CD4-positive, alpha-beta T cell (primary cell): ENCODE data around the gene APOC3. TPM values are rescaled to one million over a fixed set of nuclear protein-coding genes. Genes with fewer than 3 reads are reported as not detected.

Experiments used
- ATAC-seq: fragments of 200-7000 bp; cut with Tn5 transposase; one replicate; pipeline ENCODE4 v1.10.0; 2022; ENCODE audit warnings: mild to moderate bottlenecking; ENCODE audit not compliant: poor library complexity
- CTCF ChIA-PET: fragments of 350-600 bp; sonication (Branson Sonifier 250); formaldehyde crosslinking; loops from one replicate; lab custom pipeline; 2021; ENCODE audit warnings: antibody characterized with exemption, inconsistent platforms; lab: Charles Lee
- POLR2A ChIA-PET: fragments of 350-600 bp; sonication (Branson Sonifier 250); formaldehyde crosslinking; loops from one replicate; lab custom pipeline; 2021; ENCODE audit warnings: antibody characterized with exemption, inconsistent platforms; lab: Charles Lee
- DNase-seq, 14 experiments: peaks; one replicate each; pipeline ENCODE4 v3.0.0-alpha.2; 2013 to 2020; ENCODE audit warnings: mixed read lengths in 2 of 14
- H3K27ac ChIP-seq, 2 donors: one replicate each; pipeline versions ENCODE4 v1.5.1 to v1.7.0; 2013; ENCODE audit warnings: low read length in 2 of 2, low read depth in 1 of 2, mild to moderate bottlenecking in 1 of 2
- H3K27me3 ChIP-seq, 2 experiments: 1 replicate in 1 of 2; 2 replicates in 1 of 2; pipeline versions ENCODE4 v1.6.1 to v1.7.0; 2013; ENCODE audit warnings: low read length in 2 of 2, control low read depth in 1 of 2, mild to moderate bottlenecking in 1 of 2, moderate library complexity in 1 of 2; ENCODE audit not compliant: insufficient read depth in 2 of 2, control insufficient read depth in 1 of 2
- H3K36me3 ChIP-seq: one replicate; pipeline ENCODE4 v1.6.1; 2013; ENCODE audit warnings: low read length, control low read depth; ENCODE audit not compliant: insufficient read depth
- H3K4me1 ChIP-seq: one replicate; pipeline ENCODE4 v1.6.1; 2013; ENCODE audit warnings: low read length, control low read depth; ENCODE audit not compliant: insufficient read depth
- H3K4me3 ChIP-seq: one replicate; pipeline ENCODE4 v1.5.1; 2013; ENCODE audit warnings: mild to moderate bottlenecking, low read length, moderate library complexity
- H3K9me3 ChIP-seq, 2 experiments: 1 replicate in 1 of 2; 2 replicates in 1 of 2; pipeline versions ENCODE4 v1.6.1 to v1.7.0; 2013; ENCODE audit warnings: low read length in 2 of 2, mild to moderate bottlenecking in 2 of 2, control low read depth in 1 of 2, moderate library complexity in 1 of 2; ENCODE audit not compliant: control insufficient read depth in 1 of 2, insufficient read depth in 1 of 2
- H3K27ac Mint-ChIP-seq: one replicate; pipeline ENCODE4 v1.8.0; 2020; ENCODE audit warnings: mixed read lengths
- H3K27me3 Mint-ChIP-seq: one replicate; pipeline ENCODE4 v1.8.0; 2021; ENCODE audit warnings: mixed read lengths
- H3K36me3 Mint-ChIP-seq: one replicate; pipeline ENCODE4 v1.8.0; 2021; ENCODE audit warnings: low read depth, mixed read lengths
- H3K4me1 Mint-ChIP-seq: one replicate; pipeline ENCODE4 v1.8.0; 2021; ENCODE audit warnings: low read depth, mixed read lengths
- H3K4me3 Mint-ChIP-seq: one replicate; pipeline ENCODE4 v1.8.0; 2020; ENCODE audit warnings: mild to moderate bottlenecking, mixed read lengths
- H3K9me3 Mint-ChIP-seq: one replicate; pipeline ENCODE4 v1.8.0; 2020; ENCODE audit warnings: mixed read lengths
- intact Hi-C, 2 experiments: fragments of 100-400 bp; cut with DNase I in 1 of 2; cut with micrococcal nuclease in 1 of 2; formaldehyde crosslinking; loops; one replicate each; pipeline versions ENCODE4 v1.15.1 to v1.9.0; 2023 to 2025; cut with DNase I, micrococcal nuclease
- total RNA-seq, 174 experiments: library from RNA in 2 of 174; stranded (reverse) in 2 of 174; gene quantifications; one replicate each; pipeline ENCODE4 v1.2.3 and lab custom pipeline; 2021 to 2026
- TF ChIP-seq, protein P1 (sequence below): fragments of 200-600 bp; IDR thresholded peaks from one replicate; pipeline ENCODE4 v1.8.0; 2022; ENCODE audit warnings: antibody characterized with exemption, mild to moderate bottlenecking

APOC3 gene
- total RNA-seq, 2 experiments from 2014 or later: not detected

DNA sequence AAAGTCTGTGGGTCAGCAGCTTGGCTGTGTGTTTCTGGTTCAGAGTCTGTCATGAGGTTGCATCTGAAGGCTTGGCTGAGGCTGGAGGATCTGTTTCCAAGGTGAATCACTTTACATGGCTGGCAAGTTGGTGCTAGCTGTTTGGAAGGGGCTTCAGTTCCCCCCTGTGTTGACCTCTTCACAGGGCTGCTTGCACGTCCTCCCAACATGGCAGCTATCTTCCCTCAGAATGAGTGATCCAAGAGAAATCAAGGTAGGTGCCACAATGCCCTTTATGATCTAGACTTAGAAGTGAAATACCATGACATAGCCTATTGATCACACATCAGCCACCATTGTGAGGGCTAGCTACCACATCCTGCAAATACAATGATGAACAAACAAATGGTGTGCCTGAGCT is 16.5 kb upstream of the APOC3 start:
- H3K36me3 Mint-ChIP-seq: no peaks in the 10 kb centered on the region
- POLR2A ChIA-PET: no interaction called here
- no peaks in the 10 kb centered on the region for H3K27me3 Mint-ChIP-seq

GRCh38 chr11:116813781-116814471 is 15.8 kb upstream of the APOC3 start:
- ATAC-seq (no peak), DNase-seq (no peak)
- no peak overlapping the region for H3K27ac ChIP-seq
- H3K36me3 ChIP-seq: no peaks in the 10 kb centered on the region
- H3K27me3 ChIP-seq: no peaks in the 10 kb centered on the region
- H3K4me3 ChIP-seq: no peak overlapping the region
- CTCF ChIA-PET: interaction anchor here (1.0 kb wide), 1 partner anchor 23 kb away, joined by 3 read pairs; the partner anchor contains the start of gene APOA5
- Mint-ChIP-seq H3K9me3 (no peaks in the 10 kb centered on the region), H3K36me3 (no peaks in the 10 kb centered on the region), H3K27me3 (no peaks in the 10 kb centered on the region), H3K4me3 (no peak overlapping the region), H3K27ac (no peak overlapping the region), H3K4me1 (no peaks in the 10 kb centered on the region)
- intact Hi-C loops: no loop called here
- no peaks in the 10 kb centered on the region for H3K9me3 ChIP-seq
- no peaks in the 10 kb centered on the region for H3K4me1 ChIP-seq
- POLR2A ChIA-PET: no interaction called here
- TF ChIP-seq, protein P1, sequence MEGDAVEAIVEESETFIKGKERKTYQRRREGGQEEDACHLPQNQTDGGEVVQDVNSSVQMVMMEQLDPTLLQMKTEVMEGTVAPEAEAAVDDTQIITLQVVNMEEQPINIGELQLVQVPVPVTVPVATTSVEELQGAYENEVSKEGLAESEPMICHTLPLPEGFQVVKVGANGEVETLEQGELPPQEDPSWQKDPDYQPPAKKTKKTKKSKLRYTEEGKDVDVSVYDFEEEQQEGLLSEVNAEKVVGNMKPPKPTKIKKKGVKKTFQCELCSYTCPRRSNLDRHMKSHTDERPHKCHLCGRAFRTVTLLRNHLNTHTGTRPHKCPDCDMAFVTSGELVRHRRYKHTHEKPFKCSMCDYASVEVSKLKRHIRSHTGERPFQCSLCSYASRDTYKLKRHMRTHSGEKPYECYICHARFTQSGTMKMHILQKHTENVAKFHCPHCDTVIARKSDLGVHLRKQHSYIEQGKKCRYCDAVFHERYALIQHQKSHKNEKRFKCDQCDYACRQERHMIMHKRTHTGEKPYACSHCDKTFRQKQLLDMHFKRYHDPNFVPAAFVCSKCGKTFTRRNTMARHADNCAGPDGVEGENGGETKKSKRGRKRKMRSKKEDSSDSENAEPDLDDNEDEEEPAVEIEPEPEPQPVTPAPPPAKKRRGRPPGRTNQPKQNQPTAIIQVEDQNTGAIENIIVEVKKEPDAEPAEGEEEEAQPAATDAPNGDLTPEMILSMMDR: no peak

More for the DNA sequence above, 16.5 kb upstream of the APOC3 start:
- ATAC-seq: no peak
- TF ChIP-seq, protein P1: no peak
- no peak for DNase-seq
- Mint-ChIP-seq H3K4me3 (no peak overlapping the region), H3K4me1 (no peaks in the 10 kb centered on the region), H3K27ac (no peak overlapping the region), H3K9me3 (no peaks in the 10 kb centered on the region)
- no peaks in the 10 kb centered on the region for H3K27me3 ChIP-seq
- intact Hi-C loops: no loop called here
- no peaks in the 10 kb centered on the region for H3K4me1 ChIP-seq
- CTCF ChIA-PET: interaction anchor here (1.0 kb wide), 1 partner anchor 22 kb away, joined by 3 read pairs; the partner anchor contains the start of gene APOA5
- H3K9me3 ChIP-seq: no peaks in the 10 kb centered on the region
- no peak overlapping the region for H3K4me3 ChIP-seq
- H3K27ac ChIP-seq: no peak overlapping the region
- H3K36me3 ChIP-seq: no peaks in the 10 kb centered on the region

- Histone ChIP-seq H3K4me3 (no peak overlapping the region), H3K9me3 (no peaks in the 10 kb centered on the region), H3K27me3 (no peaks in the 10 kb centered on the region), H3K4me1 (no peaks in the 10 kb centered on the region), H3K27ac (no peak overlapping the region), H3K36me3 (no peaks in the 10 kb centered on the region)
- intact Hi-C loops: no loop called here
- ATAC-seq: no peak
- TF ChIP-seq, protein P1: no peak
- DNase-seq: no peak
- Mint-ChIP-seq H3K27ac (no peak overlapping the region), H3K9me3 (no peaks in the 10 kb centered on the region), H3K27me3 (no peaks in the 10 kb centered on the region), H3K4me1 (no peaks in the 10 kb centered on the region), H3K36me3 (no peaks in the 10 kb centered on the region), H3K4me3 (no peak overlapping the region)
- ChIA-PET CTCF (no interaction called here), POLR2A (no interaction called here)
Measured at GRCh38 chr11:116814502-116814901, 15.2 kb upstream of the APOC3 start.
